Left lung (tissue), 10 donors: Measurements from ENCODE around the gene CMC4. TPM values are rescaled to one million over a fixed set of nuclear protein-coding genes. Genes with fewer than 3 reads are reported as not detected.
A peak's percentile ranks its signal among the peaks of the same experiment; 100 is the strongest.

Experiments
- ATAC-seq: fragments of 200-7000 bp; cut with Tn5 transposase; one replicate; pipeline ENCODE4 v1.9.1; 2020; ENCODE audit warnings: moderate library complexity
- DNase-seq, 4 donors: peaks; one replicate each; pipeline ENCODE4 v3.0.0-alpha.2; 2013 to 2020
- H3K27ac ChIP-seq, 2 donors: fragments of 200-600 bp; sonication (generic) in 1 of 2; one replicate each; pipeline versions ENCODE4 v1.5.0 to v1.8.0; 2020 to 2021
- H3K27me3 ChIP-seq, 2 donors: fragments of 200-600 bp; sonication (generic) in 1 of 2; one replicate each; pipeline versions ENCODE4 v1.5.0 to v1.8.0; 2020 to 2021
- H3K36me3 ChIP-seq, 2 donors: fragments of 200-600 bp; sonication (generic) in 1 of 2; one replicate each; pipeline versions ENCODE4 v1.5.0 to v1.8.0; 2020 to 2021
- H3K4me1 ChIP-seq, 2 donors: fragments of 200-600 bp; one replicate each; pipeline ENCODE4 v1.8.0; 2021
- H3K4me3 ChIP-seq, 2 donors: fragments of 200-600 bp; sonication (generic) in 1 of 2; one replicate each; pipeline versions ENCODE4 v1.5.0 to v1.8.0; 2020 to 2021; ENCODE audit warnings: mild to moderate bottlenecking in 1 of 2
- H3K9me3 ChIP-seq, 2 donors: fragments of 200-600 bp; sonication (generic) in 1 of 2; one replicate each; pipeline versions ENCODE4 v1.5.0 to v1.8.0; 2020 to 2021
- intact Hi-C, 2 donors: fragments of 100-400 bp; cut with DNase I; formaldehyde crosslinking; loops; one replicate each; pipeline versions ENCODE4 v1.11.2 to v1.14.2; 2022
- polyA plus RNA-seq, 6 donors: library from polyadenylated mRNA; unstranded; fragments of 120-200 nt; gene quantifications; one replicate each; pipeline ENCODE4 v1.2.1, GENCODE V29; 2013; ENCODE audit not compliant: insufficient read length in 6 of 6
- total RNA-seq, 2 donors: library from RNA; stranded (reverse); fragmentation: NEBNext Ultra II Directional; extraction: Animal tissue kit (Norgen Biotek cat#: 25700); gene quantifications; one replicate each; pipeline ENCODE4 v1.2.1, GENCODE V29; 2021
- TF ChIP-seq, protein P1 (sequence below), 2 donors: fragments of 200-600 bp; sonication (generic) in 1 of 2; IDR thresholded peaks; one replicate each; pipeline versions ENCODE4 v1.5.0 to v1.8.0; 2021; ENCODE audit warnings: antibody characterized with exemption in 2 of 2
- donor health status: DM: no; HTN: yes; CAD: no.
- donor health status: DM: no; HTN: no; CAD: no.

Gene CMC4
- total and polyA plus RNA-seq, 8 donors = 3.3 to 10.4 (median 6.7) TPM

DNA sequence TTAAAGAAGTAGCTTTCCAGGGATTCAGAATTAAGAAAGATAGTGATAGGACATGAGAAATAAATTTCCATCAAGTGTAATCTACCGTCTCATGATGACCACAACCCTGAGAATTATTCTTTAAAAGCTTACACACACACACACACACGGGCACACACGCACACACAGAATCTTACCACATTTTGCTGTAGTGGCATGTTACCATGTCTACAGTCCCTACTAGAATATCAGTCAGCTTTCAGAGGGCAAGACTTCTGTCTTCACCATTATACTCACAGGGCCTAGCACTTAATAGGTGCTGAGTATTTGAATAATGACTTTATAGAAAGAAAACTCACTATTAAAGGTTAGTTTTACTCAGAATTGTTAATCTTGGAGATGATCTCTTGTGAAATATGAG is 15.4 kb downstream of the CMC4 start:
- intact Hi-C loops = loop anchor here in 1 of 2 donors (5.0 kb wide), 1 partner anchor 73 kb away; no protein-coding TSS in a partner anchor
- TF ChIP-seq, protein P1, sequence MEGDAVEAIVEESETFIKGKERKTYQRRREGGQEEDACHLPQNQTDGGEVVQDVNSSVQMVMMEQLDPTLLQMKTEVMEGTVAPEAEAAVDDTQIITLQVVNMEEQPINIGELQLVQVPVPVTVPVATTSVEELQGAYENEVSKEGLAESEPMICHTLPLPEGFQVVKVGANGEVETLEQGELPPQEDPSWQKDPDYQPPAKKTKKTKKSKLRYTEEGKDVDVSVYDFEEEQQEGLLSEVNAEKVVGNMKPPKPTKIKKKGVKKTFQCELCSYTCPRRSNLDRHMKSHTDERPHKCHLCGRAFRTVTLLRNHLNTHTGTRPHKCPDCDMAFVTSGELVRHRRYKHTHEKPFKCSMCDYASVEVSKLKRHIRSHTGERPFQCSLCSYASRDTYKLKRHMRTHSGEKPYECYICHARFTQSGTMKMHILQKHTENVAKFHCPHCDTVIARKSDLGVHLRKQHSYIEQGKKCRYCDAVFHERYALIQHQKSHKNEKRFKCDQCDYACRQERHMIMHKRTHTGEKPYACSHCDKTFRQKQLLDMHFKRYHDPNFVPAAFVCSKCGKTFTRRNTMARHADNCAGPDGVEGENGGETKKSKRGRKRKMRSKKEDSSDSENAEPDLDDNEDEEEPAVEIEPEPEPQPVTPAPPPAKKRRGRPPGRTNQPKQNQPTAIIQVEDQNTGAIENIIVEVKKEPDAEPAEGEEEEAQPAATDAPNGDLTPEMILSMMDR (IDR thresholded peaks at IDR 0.05) = no peak
- DNase-seq (no peak), ATAC-seq (no peak)
- Histone ChIP-seq H3K4me1 (peaks cover 0 to 9% of the 10 kb centered on the region in 2 donors), H3K36me3 (peaks cover 0 to 8% of the 10 kb centered on the region in 2 donors), H3K9me3 (no peaks in the 10 kb centered on the region), H3K27ac (no peak overlapping the region), H3K4me3 (no peak overlapping the region), H3K27me3 (no peaks in the 10 kb centered on the region)

GRCh38 chrX:155054255-155054654 is 16.7 kb downstream of the CMC4 start:
- H3K27ac ChIP-seq = no peak overlapping the region
- H3K4me3 ChIP-seq = no peak overlapping the region
- no peak for ATAC-seq
- no peak for DNase-seq
- no peaks in the 10 kb centered on the region for H3K27me3 ChIP-seq
- intact Hi-C loops = no loop called here
- H3K9me3 ChIP-seq = no peaks in the 10 kb centered on the region
- peaks cover 0 to 9% of the 10 kb centered on the region in 2 donors for H3K4me1 ChIP-seq
- TF ChIP-seq, protein P1 (IDR thresholded peaks at IDR 0.05) = no peak
- peaks cover 0 to 8% of the 10 kb centered on the region in 2 donors for H3K36me3 ChIP-seq

DNA sequence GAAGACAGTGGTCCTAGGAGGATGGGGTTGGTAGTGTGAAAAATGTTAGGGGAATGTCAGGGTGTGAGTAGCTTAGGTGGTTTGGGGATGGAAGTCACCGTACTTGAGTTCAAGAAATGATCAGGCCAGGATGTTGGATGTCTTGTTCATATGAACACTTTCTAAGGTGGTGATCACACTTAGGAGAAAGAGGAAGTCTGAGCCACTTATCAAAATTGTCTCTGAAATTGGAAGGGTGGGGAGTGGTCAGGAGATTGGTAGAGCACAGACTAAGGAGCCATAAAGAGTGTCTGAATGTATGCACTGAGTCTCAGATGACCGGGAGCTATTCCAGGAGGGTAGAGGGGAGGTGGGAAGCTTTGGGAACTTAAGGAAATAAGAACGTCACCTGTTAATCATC is 17.3 kb downstream of the CMC4 start:
- no peak overlapping the region for H3K27ac ChIP-seq
- H3K4me1 ChIP-seq = peaks cover 0 to 9% of the 10 kb centered on the region in 2 donors
- intact Hi-C loops = no loop called here
- no peak overlapping the region for H3K4me3 ChIP-seq
- no peaks in the 10 kb centered on the region for H3K9me3 ChIP-seq
- peaks cover 0 to 8% of the 10 kb centered on the region in 2 donors for H3K36me3 ChIP-seq
- DNase-seq (no peak), ATAC-seq (no peak)
- TF ChIP-seq, protein P1 (IDR thresholded peaks at IDR 0.05) = no peak
- no peaks in the 10 kb centered on the region for H3K27me3 ChIP-seq

- TF ChIP-seq, protein P1 (IDR thresholded peaks at IDR 0.05) = no peak
- no peak for ATAC-seq
Observed at GRCh38 chrX:155052738-155053498, 18.0 kb downstream of the CMC4 start.

DNA sequence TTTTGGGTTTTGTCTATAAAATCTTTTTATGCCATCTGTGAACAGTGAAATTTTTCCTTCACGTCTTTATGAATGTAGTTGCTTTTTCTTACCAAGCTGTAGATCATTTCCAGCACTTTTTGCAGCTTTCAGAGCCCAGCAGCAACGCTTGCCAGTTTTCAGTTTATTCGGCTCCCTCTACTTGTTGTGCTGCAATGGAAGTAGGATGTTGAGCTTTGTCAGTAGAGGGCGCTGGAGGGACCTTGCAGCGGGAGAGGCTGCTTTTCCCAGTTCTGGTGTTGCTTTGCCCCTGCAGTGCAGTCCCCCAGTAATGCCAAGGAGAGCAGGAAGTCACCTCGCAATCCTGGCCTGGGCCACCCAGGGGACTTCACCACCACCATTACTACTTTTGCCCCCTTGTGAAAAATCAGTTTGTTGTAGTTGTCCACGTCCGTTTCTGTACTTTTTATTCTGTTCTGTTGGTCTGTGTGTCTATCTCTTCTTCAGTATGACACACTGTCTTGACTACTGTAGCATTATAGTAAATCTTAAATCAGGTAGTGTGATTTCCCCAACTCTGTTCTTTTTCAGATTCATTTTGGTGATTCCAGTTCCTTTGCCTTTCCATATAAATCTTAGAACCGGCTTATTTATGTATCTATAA is 21.8 kb downstream of the CMC4 start:
- peak in 1 of 4 donors; percentile 53 for DNase-seq

More at GRCh38 chrX:155052738-155053498, 18.0 kb downstream of the CMC4 start:
- Histone ChIP-seq H3K9me3 (no peaks in the 10 kb centered on the region), H3K36me3 (peaks cover 0 to 8% of the 10 kb centered on the region in 2 donors), H3K4me1 (peaks cover 0 to 9% of the 10 kb centered on the region in 2 donors), H3K27ac (no peak overlapping the region), H3K27me3 (no peaks in the 10 kb centered on the region), H3K4me3 (no peak overlapping the region)
- no peak for DNase-seq
- intact Hi-C loops = no loop called here

More for the DNA sequence above, 21.8 kb downstream of the CMC4 start:
- no peaks in the 10 kb centered on the region for H3K9me3 ChIP-seq
- no peaks in the 10 kb centered on the region for H3K27me3 ChIP-seq
- peaks cover 0 to 12% of the 10 kb centered on the region in 2 donors for H3K36me3 ChIP-seq
- TF ChIP-seq, protein P1 (IDR thresholded peaks at IDR 0.05) = peak; percentile 32 to 41
- no peak overlapping the region for H3K4me3 ChIP-seq
- intact Hi-C loops = no loop called here
- no peak overlapping the region for H3K27ac ChIP-seq
- H3K4me1 ChIP-seq = no peaks in the 10 kb centered on the region
- peak; percentile 82 for ATAC-seq
